GM18858 (cell line): Measurements from ENCODE around the gene DCST2.

Experiments
- ATAC-seq: cut with Tn5 transposase; IDR thresholded peaks from one replicate; pipeline ENCODE4 v1.9.1; 2021; ENCODE audit not compliant: unreplicated experiment

DCST2 gene

GRCh38 chr1:155050560-155051341, 17.2 kb upstream of the DCST2 start, which contains the start of gene ADAM15:
Gene ADAM15, plus strand, starts transcription at chr1:155051316. Its CDS starts 71 bp downstream, at chr1:155051387.
- ATAC-seq, result no peak

- no peak for ATAC-seq
These were observed 16.3 kb upstream of the DCST2 start for GRCh38 chr1:155049651-155050559.

GRCh38 chr1:155048449-155049334, 15.1 kb upstream of the DCST2 start:
- ATAC-seq, result no peak

- no peak for ATAC-seq
These were observed 11.5 kb upstream of the DCST2 start for GRCh38 chr1:155044812-155045657.

GRCh38 chr1:155044365-155044764, 10.8 kb upstream of the DCST2 start:
- no peak for ATAC-seq

- ATAC-seq, result no peak
These were observed 10.2 kb upstream of the DCST2 start for GRCh38 chr1:155043793-155044192.

DNA sequence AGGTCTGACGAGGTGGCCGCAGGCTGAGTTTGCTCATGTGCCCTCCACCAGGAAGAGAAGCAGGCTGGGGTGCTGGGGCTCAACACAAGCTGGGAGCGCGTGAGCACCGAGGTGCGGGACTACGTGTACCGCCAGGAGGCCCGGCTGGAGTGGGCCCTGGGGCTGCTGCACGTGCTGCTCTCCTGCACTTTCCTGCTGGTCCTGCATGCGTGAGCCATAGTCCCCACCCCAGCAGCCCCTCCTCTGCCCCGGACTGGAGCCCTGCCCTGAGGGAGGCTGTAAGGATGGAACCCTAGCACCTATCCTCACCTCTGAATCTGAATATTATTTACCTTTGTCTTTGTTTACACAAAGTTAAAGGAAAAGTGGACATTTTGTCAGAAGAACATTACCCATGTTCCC, 9.7 kb upstream of the DCST2 start:
- no peak for ATAC-seq

DNA sequence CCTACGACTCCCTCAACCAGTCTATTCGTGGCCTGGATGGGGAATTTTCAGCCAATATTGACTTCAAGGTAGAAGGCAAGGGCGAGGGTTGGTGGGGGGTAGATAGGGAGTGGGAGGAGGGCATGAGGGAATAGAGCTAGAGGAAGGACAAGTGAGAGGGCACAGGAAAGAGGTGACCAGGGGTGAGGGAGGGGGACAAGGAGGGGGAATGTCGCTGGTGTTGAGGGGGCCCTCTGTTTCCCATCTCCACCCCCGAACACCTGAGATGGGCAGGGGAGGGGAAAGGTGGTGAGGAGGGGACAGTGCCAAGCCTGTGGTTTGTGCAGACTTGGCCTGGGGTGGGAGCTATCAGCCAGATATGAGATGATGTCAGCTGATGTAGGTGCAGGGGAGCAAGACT, 9.2 kb upstream of the DCST2 start:
- no peak for ATAC-seq

DNA sequence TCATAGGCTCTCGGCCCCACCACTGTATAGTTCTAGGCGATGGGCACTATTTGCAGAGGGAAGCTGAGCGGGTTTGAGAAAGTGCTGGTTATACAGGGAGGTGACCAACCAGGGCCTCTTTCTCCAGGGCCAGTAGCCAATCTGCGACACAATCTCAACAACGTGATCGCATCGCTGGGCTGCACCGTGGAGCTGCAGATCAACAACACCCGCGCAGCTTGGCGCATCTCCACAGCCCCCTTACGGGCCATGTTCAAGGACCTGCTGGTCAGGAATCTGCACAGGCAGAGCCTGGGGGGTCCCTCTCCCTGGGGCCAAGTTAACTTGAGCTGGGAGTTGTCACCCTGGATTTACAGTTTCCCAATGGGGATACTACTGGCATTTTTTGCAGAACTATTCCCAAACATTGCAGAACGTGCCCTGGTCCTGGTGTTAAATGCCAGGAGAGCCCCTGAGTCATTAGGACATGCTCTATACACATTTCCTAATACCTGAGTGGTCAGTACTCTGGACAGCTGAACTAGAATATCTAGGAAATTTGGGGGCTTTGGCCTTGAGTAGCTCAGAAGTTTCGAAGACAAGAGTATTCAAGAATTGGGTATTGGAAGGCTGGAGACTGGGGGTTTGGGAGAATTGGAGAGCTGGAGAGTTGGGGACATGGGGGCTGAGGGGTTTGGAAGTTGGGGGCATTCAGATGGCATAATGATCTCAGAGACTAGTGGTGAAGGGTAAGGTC, 6.9 kb upstream of the DCST2 start:
- no peak for ATAC-seq

DNA sequence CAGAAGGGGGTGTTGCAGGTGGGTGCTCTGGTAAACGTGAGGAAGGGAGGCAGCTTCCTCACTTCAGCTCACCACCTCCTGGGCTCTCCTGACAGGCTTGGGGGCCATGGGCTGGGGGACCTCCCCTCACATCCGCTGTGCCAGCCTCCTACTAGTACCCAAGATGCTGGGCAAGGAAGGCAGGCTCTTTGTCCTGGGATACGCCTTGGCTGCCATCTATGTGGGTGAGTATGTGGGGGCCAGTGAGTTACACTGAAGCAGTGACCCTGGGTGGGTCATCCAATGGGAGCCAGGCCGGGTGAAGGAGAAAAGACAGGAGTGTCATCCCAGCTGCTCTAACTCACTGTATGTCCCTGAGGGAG, 5.7 kb upstream of the DCST2 start:
- no peak for ATAC-seq

DNA sequence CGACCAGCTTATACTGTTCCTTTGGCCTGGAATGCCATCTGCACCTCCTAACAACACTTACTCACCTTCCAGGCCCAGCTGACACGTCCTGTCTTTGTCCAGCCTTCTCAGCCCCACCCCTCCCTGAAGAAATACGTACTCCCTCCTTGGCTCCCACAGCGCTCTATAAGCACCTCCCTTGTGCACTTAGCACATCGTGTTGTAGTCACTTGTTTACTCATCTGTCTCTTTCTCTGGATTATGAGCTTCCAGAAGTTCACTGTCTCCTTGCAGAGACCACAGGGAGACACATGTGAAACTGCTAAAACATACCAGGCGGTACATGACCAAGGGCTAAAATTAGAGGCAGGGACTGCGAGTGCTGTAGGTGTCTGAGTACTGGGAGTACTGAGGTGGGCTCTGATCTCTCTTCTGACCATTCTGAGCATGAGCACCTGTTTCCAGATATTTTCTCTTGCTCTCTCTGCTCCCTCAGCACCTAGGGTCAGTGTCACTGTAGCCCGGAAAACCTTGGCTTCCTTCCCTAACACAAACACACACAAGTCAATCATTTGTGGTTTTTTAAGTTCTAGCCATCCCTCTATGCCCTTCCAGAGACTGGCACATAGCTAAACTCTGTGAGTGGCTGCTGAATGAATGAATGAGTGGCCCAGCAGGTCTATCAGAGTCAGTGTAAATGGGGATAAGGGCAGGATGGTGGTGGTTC, 5.2 kb upstream of the DCST2 start:
- no peak for ATAC-seq

- no peak for ATAC-seq
These were observed 4.4 kb upstream of the DCST2 start for GRCh38 chr1:155037851-155038441.

GRCh38 chr1:155037043-155037442, 3.5 kb upstream of the DCST2 start:
- ATAC-seq, result no peak

DNA sequence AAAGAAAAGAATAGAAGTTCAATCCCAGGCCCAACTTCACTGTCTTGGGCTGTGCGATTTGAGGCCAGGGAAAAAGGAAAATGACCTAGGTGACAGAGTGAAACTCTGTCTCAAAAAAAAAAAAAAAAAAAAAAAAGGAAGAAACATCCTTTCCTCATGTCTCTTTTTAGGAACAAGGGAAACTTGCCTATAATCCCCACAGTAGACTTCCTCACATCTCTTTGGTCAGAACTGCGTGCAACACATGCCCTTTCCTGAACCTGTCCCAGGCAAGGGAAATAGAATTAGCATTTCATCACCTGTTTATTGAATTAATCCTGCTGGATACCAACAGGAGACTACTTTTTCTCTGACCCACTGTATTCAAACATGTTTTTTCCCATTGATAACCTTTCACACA, 2.4 kb upstream of the DCST2 start:
- ATAC-seq, result no peak

GRCh38 chr1:155034318-155035208, 982 bp upstream of the DCST2 start:
- no peak for ATAC-seq

DNA sequence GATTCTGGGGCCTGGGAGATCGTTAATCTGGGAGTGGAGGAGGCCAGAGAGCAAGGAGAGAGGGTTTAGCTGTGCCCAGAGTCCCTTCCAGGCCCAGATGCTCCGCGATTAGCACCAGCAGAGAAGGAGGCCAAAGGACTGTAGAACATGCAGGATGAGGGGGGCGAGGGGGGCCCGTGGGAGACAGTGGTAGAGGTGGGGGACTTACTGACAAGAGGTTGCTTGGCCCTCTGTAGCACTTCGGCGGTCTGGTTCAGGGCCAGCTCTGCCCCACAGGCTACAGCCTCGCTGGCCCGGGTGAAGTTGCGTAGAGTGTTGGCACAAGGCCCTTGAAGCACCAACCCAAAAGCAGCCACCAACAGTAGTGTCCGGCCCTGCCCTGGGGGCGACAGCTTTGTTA, 695 bp downstream of the DCST2 start:
- ATAC-seq, result no peak

DNA sequence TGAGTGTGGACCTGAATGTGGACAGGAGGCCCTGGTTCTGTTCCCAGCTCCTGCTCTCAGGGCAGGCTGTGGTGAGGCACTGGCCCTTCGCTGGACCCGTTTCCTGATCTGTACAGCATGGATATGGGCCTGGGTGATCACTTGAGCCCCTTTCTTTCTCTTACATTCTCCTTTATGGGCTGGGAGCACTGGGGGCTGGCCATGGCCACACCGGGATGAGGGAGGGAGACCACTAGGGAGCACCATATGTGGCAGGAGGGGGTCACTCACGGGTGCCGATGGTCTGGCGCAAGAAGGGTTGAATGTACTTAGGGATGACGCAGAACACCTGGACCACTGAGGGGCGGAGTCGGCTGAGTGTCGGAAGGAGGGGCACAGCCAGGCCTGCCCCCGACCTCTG, 2.7 kb downstream of the DCST2 start:
- ATAC-seq, result no peak
